SK-N-SH treated with all-trans-retinoic acid at 6 μM for 48 hours (cell line): ENCODE data around the gene KAT5.

Experiments
- ARNTL ChIP-seq: fragments of 450-650 bp; formaldehyde crosslinking; IDR thresholded peaks from 2 replicates; pipeline ENCODE4 v1.5.0; 2020; ENCODE audit warnings: low read depth, mild to moderate bottlenecking, moderate library complexity, borderline replicate concordance
- BACH2 ChIP-seq: fragments of 250-450 bp; sonication (Bioruptor Pico); IDR thresholded peaks from 2 replicates; pipeline ENCODE4 v1.9.0; 2021; ENCODE audit warnings: mild to moderate bottlenecking, borderline replicate concordance
- CREB5 ChIP-seq: fragments of 250-450 bp; sonication (Bioruptor Pico); IDR thresholded peaks from 2 replicates; pipeline ENCODE4 v1.5.1; 2020; ENCODE audit warnings: low read depth, mild to moderate bottlenecking, moderate library complexity
- ISL1 ChIP-seq: fragments of 250-450 bp; sonication (Bioruptor Pico); IDR thresholded peaks from 2 replicates; pipeline ENCODE4 v2.1.2; 2022; ENCODE audit warnings: mild to moderate bottlenecking, moderate library complexity
- RARB ChIP-seq: fragments of 250-450 bp; sonication (Bioruptor Pico); IDR thresholded peaks from 2 replicates; pipeline ENCODE4 v1.8.0; 2021; ENCODE audit warnings: mild to moderate bottlenecking, moderate library complexity
- SNAI2 ChIP-seq: fragments of 250-450 bp; sonication (Bioruptor Pico); IDR thresholded peaks from 2 replicates; pipeline ENCODE4 v1.5.0; 2020; ENCODE audit warnings: mild to moderate bottlenecking, moderate library complexity
- TCF4 ChIP-seq: fragments of 250-450 bp; sonication (Bioruptor Pico); IDR thresholded peaks from 2 replicates; pipeline ENCODE4 v1.8.0; 2021; ENCODE audit warnings: mild to moderate bottlenecking, moderate library complexity, borderline replicate concordance
- TOX ChIP-seq: fragments of 250-450 bp; sonication (Bioruptor Pico); IDR thresholded peaks from 2 replicates; pipeline ENCODE4 v1.8.0; 2021; ENCODE audit warnings: mild to moderate bottlenecking, moderate library complexity, borderline replicate concordance
- ZFP30 ChIP-seq: fragments of 450-650 bp; formaldehyde crosslinking; IDR thresholded peaks from 2 replicates; pipeline ENCODE4 v1.5.0; 2022; ENCODE audit warnings: mild to moderate bottlenecking, moderate library complexity
- ZNF565 ChIP-seq: fragments of 450-650 bp; formaldehyde crosslinking; conservative IDR thresholded peaks from 2 replicates; pipeline ENCODE4 v1.5.0; 2020; ENCODE audit warnings: low read depth, mild to moderate bottlenecking, moderate library complexity
- ZNF70 ChIP-seq: fragments of 450-650 bp; formaldehyde crosslinking; IDR thresholded peaks from 2 replicates; pipeline ENCODE4 v1.5.0; 2020; ENCODE audit warnings: mild to moderate bottlenecking, moderate library complexity
- TF ChIP-seq, protein P1 (sequence below): fragments of 250-450 bp; sonication (Bioruptor Pico); IDR thresholded peaks from 2 replicates; pipeline ENCODE4 v1.8.0; 2020; ENCODE audit warnings: mild to moderate bottlenecking, moderate library complexity, borderline replicate concordance
- TF ChIP-seq, protein P2 (sequence below): fragments of 250-450 bp; sonication (Bioruptor Pico); IDR thresholded peaks from 2 replicates; pipeline ENCODE4 v1.8.0; 2021; ENCODE audit warnings: low read depth, mild to moderate bottlenecking, moderate library complexity, borderline replicate concordance
- TF ChIP-seq, protein P3 (sequence below): fragments of 250-450 bp; sonication (Bioruptor Pico); IDR thresholded peaks from 2 replicates; pipeline ENCODE4 v1.5.0; 2020; ENCODE audit warnings: mild to moderate bottlenecking, moderate library complexity

DNA sequence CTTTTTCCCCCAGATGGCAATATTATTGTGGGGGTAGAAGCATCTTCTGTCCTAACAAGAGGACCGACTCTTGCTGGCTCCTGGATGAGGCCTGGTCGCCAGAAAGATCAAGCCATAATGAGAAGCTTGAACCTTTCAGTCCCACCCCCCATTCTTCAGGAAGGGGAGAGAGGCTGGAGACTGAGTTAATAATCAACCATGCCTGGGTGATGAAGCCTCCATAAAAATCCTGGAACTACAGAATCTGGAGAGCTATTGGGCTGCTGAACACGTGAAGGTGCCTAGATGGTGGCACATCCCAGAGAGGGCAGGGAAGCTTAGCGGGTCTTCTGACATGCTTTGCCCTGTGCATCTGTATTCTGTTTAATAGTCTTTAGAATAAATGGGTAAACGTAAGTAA is 52.4 kb downstream of the KAT5 start:
- TF ChIP-seq SNAI2 (CRISPR knock-in tag) (no peak), ISL1 (no peak), ARNTL (CRISPR knock-in tag) (no peak), ZFP30 (CRISPR knock-in tag) (no peak), CREB5 (CRISPR knock-in tag) (no peak), ZNF70 (CRISPR knock-in tag) (no peak), BACH2 (CRISPR knock-in tag) (no peak), RARB (CRISPR knock-in tag) (no peak), ZNF565 (no peak), TOX (CRISPR knock-in tag) (no peak), TCF4 (CRISPR knock-in tag) (no peak)
- TF ChIP-seq, protein P1, sequence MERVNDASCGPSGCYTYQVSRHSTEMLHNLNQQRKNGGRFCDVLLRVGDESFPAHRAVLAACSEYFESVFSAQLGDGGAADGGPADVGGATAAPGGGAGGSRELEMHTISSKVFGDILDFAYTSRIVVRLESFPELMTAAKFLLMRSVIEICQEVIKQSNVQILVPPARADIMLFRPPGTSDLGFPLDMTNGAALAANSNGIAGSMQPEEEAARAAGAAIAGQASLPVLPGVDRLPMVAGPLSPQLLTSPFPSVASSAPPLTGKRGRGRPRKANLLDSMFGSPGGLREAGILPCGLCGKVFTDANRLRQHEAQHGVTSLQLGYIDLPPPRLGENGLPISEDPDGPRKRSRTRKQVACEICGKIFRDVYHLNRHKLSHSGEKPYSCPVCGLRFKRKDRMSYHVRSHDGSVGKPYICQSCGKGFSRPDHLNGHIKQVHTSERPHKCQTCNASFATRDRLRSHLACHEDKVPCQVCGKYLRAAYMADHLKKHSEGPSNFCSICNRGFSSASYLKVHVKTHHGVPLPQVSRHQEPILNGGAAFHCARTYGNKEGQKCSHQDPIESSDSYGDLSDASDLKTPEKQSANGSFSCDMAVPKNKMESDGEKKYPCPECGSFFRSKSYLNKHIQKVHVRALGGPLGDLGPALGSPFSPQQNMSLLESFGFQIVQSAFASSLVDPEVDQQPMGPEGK (CRISPR knock-in tag) = no peak
- TF ChIP-seq, protein P2, sequence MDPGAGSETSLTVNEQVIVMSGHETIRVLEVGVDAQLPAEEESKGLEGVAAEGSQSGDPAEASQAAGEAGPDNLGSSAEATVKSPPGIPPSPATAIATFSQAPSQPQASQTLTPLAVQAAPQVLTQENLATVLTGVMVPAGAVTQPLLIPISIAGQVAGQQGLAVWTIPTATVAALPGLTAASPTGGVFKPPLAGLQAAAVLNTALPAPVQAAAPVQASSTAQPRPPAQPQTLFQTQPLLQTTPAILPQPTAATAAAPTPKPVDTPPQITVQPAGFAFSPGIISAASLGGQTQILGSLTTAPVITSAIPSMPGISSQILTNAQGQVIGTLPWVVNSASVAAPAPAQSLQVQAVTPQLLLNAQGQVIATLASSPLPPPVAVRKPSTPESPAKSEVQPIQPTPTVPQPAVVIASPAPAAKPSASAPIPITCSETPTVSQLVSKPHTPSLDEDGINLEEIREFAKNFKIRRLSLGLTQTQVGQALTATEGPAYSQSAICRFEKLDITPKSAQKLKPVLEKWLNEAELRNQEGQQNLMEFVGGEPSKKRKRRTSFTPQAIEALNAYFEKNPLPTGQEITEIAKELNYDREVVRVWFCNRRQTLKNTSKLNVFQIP (CRISPR knock-in tag) = no peak
- TF ChIP-seq, protein P3, sequence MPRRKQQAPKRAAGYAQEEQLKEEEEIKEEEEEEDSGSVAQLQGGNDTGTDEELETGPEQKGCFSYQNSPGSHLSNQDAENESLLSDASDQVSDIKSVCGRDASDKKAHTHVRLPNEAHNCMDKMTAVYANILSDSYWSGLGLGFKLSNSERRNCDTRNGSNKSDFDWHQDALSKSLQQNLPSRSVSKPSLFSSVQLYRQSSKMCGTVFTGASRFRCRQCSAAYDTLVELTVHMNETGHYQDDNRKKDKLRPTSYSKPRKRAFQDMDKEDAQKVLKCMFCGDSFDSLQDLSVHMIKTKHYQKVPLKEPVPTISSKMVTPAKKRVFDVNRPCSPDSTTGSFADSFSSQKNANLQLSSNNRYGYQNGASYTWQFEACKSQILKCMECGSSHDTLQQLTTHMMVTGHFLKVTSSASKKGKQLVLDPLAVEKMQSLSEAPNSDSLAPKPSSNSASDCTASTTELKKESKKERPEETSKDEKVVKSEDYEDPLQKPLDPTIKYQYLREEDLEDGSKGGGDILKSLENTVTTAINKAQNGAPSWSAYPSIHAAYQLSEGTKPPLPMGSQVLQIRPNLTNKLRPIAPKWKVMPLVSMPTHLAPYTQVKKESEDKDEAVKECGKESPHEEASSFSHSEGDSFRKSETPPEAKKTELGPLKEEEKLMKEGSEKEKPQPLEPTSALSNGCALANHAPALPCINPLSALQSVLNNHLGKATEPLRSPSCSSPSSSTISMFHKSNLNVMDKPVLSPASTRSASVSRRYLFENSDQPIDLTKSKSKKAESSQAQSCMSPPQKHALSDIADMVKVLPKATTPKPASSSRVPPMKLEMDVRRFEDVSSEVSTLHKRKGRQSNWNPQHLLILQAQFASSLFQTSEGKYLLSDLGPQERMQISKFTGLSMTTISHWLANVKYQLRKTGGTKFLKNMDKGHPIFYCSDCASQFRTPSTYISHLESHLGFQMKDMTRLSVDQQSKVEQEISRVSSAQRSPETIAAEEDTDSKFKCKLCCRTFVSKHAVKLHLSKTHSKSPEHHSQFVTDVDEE = no peak
